ENCODE measurements around the gene NANOS3.

Gene NANOS3

DNA sequence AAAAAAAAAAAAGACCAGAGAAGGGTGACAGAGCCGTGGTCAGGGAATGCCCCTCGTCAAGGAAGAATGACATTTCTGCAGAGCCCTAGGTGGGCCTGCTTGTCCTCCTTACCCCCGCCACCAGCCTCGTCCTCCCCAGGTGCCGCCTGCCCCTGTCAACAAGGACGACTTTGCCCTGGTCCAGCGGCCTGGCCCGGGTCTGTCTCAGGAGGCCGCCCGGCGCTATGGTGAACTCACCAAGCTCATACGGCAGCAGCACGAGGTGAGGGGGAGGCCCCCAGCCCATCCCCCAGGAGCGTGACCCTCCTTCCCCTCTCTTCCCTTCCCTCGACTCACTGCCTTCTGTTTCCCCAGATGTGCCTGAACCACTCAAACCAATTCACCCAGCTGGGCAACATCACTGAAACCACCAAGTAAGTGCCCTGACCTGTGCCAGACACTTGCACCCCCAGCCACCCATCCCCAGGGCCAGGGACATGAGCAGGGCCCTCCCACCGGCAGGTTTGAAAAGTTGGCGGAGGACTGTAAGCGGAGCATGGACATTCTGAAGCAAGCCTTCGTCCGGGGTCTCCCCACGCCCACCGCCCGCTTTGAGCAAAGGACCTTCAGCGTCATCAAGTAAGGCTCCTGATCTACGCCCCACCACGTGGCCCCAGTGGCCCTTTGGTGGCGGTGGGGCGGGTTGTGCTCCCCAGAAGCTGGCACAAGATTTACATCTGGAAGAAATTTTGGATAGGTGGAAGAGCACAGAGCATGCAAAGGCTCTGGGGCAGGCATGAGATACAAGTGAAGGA lies 46.5 kb downstream of the NANOS3 start:
- DNase-seq: no peak

DNA sequence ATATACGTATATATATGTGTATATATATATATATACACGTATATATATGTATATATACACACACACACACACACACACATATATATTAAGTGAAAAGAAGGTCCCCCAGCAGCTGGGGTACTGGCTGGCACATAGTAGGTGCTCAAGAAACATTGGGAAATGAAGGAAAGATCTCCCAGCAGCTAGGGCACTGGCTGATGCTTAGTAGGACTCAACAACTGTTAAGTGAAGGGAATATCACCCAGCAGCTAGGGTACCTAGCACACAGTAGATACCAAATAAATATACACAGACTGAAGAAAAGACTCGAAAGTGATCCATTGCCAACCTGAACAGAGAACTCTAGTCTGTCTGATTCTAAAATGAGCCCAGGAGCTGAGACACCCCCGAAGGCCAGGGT lies 49.1 kb downstream of the NANOS3 start:
- no peak for DNase-seq

DNA sequence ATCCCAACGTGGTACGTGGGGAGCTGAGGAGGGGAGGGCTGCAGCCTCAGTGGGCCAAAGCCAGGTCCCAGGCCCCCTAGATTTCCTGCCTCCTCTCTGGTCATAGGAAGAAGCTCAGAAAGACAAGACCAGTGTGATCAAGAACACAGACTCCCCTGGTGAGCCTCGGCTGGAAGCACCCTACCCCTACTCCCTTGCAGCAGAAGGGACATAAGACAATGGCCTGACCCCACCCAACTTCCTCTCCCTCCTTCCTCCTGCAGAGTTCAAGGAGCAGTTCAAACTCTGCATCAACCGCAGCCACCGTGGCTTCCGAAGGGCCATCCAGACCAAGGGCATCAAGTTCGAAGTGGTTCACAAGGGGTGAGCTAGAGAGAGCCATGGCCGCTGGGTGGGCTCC lies 49.8 kb downstream of the NANOS3 start:
- DNase-seq: no peak

DNA sequence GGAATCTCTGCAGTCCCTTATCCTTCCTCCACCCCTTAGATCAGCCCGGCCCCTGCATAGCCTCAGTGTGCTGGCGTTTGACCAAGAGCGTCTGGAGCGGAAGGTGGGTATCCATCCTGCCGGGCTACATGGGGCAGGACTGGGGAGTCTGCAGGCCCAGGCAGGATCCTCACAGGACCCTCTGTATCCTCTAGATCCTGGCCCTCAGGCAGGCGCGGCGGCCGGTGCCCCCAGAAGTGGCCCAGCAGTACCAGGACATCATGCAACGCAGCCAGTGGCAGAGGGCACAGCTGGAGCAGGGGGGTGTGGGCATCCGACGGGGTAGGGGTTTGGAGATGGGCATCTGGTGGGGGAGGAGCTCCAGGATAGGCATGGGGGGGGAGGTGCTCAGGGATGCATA lies 52.4 kb downstream of the NANOS3 start:
- no peak for DNase-seq

DNA sequence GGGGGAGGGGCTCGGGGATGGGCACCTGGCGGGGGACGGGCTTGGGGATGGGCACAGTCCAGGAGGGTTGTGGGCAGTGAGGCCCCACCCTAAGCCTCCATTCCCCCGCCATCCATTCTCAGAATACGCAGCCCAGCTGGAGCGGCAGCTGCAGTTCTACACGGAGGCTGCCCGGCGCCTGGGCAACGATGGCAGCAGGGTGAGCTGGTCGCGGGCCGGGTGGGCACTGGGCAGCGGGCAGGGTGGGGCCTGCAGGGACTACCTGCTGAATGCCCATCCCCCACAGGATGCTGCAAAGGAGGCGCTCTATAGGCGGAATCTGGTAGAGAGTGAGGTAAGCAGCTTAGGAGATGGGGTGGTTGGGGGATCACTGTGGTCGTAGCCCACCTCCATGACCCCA lies 53.0 kb downstream of the NANOS3 start:
- no peak for DNase-seq
